Testis (tissue), 3 donors: ENCODE results near the gene STAT5B. TPM values are rescaled to one million over a fixed set of nuclear protein-coding genes. Genes with fewer than 3 reads are reported as not detected.
"Not testable (repeated sequence)": the region's sequence is repeated elsewhere in the genome, so short reads cannot be mapped to it uniquely, and the experiment has no call there.

Experiments used
- DNase-seq: peaks from one replicate; pipeline ENCODE4 v3.0.0-alpha.2; 2019
- H3K27ac ChIP-seq, 2 donors: fragments of 200-600 bp; sonication (generic); one replicate each; pipeline ENCODE4 v1.5.1; 2019
- H3K27me3 ChIP-seq: fragments of 200-600 bp; sonication (generic); one replicate; pipeline ENCODE4 v1.5.1; 2019
- H3K36me3 ChIP-seq: fragments of 200-600 bp; sonication (generic); one replicate; pipeline ENCODE4 v1.5.1; 2017; ENCODE audit warnings: low read depth; ENCODE audit errors: missing control alignments
- H3K4me1 ChIP-seq: fragments of 200-600 bp; sonication (generic); one replicate; pipeline ENCODE4 v1.5.1; 2019
- H3K4me3 ChIP-seq, 2 donors: fragments of 200-600 bp; sonication (generic); one replicate each; pipeline ENCODE4 v1.5.1; 2017 to 2019
- H3K9me3 ChIP-seq: fragments of 200-600 bp; sonication (generic); one replicate; pipeline ENCODE4 v1.5.1; 2017
- POLR2A ChIP-seq: fragments of 450-650 bp; IDR thresholded peaks from one replicate; pipeline ENCODE4 v1.6.1; 2017; ENCODE audit warnings: antibody characterized with exemption, mild to moderate bottlenecking, moderate library complexity
- WGBS, 2 donors: methylation state at CpG; one replicate each; pipeline ENCODE4 v1.1.5; 2018; 5-methylcytosine and 5-hydroxymethylcytosine counted together
- intact Hi-C: fragments of 100-400 bp; cut with DNase I; formaldehyde crosslinking; loops from one replicate; pipeline ENCODE4 v1.15.1; 2023; ENCODE audit warnings: low total_unique reads
- polyA plus RNA-seq: library from polyadenylated mRNA; stranded (reverse); fragments of 350-450 nt; fragmentation: Illumina TruSeq; extraction: RNeasy Lipid Tissue Mini Kit (QIAGEN cat#74804); gene quantifications from one replicate; pipeline ENCODE4 v1.2.3, GENCODE V29; 2014; ENCODE audit warnings: low read depth, low replicate concordance; ENCODE audit not compliant: insufficient read depth
- total RNA-seq, 2 donors: library from RNA; depleted of rRNA; stranded (reverse); fragments of >200 nt; gene quantifications; one replicate each; pipeline ENCODE4 v1.2.3, GENCODE V29; 2016
- TF ChIP-seq, protein P1 (sequence below), 3 experiments: fragments of 450-650 bp in 2 of 3; fragments of 200-600 bp in 1 of 3; sonication (generic) in 1 of 3; IDR thresholded peaks; one replicate each; pipeline ENCODE4 v1.5.1; 2016 to 2019; ENCODE audit warnings: antibody characterized with exemption in 3 of 3, mild to moderate bottlenecking in 2 of 3, moderate library complexity in 1 of 3

STAT5B gene
- total and polyA plus RNA-seq, 3 donors from 2014 or later = 65.9 to 81.5 (median 66.0) TPM

DNA sequence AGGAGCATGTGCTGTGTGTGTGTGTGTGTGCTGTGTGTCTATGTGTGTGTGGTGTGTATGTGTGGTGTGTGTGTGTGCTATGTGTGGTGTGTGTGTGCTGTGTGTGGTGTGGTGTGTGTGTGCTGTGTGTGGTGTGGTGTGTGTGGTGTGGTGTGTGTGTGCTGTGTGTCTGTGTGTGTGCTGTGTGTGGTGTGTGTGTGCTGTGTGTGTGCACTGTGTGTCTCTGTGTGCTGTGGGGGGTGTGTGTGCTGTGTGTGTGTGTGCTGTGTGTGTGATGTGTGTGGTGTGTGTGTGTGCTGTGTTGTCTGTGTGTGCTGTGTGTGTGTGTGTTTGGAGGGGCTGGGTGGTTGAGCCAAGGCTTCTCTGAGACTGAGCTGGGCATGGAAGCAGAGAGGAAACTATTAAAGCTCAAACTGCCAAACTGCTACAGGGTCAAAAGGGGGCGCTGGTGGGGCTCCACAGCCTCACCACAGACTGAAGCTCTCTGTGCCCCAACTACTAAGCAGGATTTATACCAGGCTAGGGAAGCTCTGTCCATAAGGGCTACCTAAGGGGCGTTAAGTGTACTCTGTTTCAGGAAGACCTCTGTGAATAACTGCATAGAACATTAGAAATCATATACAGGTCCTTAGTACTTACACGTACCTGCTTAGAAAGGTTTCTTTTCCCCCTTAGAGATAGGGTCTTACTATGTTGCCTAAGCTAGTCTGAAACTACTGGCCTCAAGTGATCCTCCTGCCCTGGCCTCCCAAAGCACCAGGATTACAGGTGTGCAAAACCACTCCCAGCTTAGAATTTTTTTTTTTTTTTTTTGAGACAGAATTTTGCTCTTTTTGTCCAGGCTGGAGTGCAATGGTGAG, 54.1 kb downstream of the STAT5B start:
- H3K36me3 ChIP-seq = no peaks in the 10 kb centered on the region
- H3K27ac ChIP-seq = no peak overlapping the region
- no peaks in the 10 kb centered on the region for H3K9me3 ChIP-seq

GRCh38 chr17:42219280-42219679, 56.9 kb downstream of the STAT5B start:
- H3K4me3 ChIP-seq, intact Hi-C loops, H3K9me3 ChIP-seq, DNase-seq, H3K27me3 ChIP-seq, H3K36me3 ChIP-seq, H3K27ac ChIP-seq: not testable (repeated sequence)
- peaks cover 16% of the 10 kb centered on the region for H3K4me1 ChIP-seq
- WGBS, 2 donors = no CpG with 5 or more reads among the region's 17 CpGs

More for the DNA sequence above, 54.1 kb downstream of the STAT5B start:
- TF ChIP-seq, protein P1, sequence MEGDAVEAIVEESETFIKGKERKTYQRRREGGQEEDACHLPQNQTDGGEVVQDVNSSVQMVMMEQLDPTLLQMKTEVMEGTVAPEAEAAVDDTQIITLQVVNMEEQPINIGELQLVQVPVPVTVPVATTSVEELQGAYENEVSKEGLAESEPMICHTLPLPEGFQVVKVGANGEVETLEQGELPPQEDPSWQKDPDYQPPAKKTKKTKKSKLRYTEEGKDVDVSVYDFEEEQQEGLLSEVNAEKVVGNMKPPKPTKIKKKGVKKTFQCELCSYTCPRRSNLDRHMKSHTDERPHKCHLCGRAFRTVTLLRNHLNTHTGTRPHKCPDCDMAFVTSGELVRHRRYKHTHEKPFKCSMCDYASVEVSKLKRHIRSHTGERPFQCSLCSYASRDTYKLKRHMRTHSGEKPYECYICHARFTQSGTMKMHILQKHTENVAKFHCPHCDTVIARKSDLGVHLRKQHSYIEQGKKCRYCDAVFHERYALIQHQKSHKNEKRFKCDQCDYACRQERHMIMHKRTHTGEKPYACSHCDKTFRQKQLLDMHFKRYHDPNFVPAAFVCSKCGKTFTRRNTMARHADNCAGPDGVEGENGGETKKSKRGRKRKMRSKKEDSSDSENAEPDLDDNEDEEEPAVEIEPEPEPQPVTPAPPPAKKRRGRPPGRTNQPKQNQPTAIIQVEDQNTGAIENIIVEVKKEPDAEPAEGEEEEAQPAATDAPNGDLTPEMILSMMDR (IDR thresholded peaks at IDR 0.05) = peak; percentile 21 to 43 (median 42)
- no peak for TF ChIP-seq POLR2A
- Histone ChIP-seq H3K27me3 (no peaks in the 10 kb centered on the region), H3K4me1 (no peaks in the 10 kb centered on the region), H3K4me3 (no peak overlapping the region)
- peak; percentile 53 for DNase-seq
- WGBS, 2 donors = 74 to 76% methylated on average over 2 to 3 of the region's 3 CpGs
- intact Hi-C loops = no loop called here

- 57 to 72% methylated on average over 2 of the region's 2 CpGs for WGBS, 2 donors
- intact Hi-C loops = no loop called here
- no peaks in the 10 kb centered on the region for H3K9me3 ChIP-seq
Measured at GRCh38 chr17:42214156-42214555, 62.0 kb downstream of the STAT5B start.

GRCh38 chr17:42212382-42212781, 63.8 kb downstream of the STAT5B start:
- no peaks in the 10 kb centered on the region for H3K27me3 ChIP-seq
- intact Hi-C loops = no loop called here
- H3K36me3 ChIP-seq = no peaks in the 10 kb centered on the region
- peaks cover 34% of the 10 kb centered on the region for H3K4me1 ChIP-seq
- H3K4me3 ChIP-seq = no peak overlapping the region
- no peak for DNase-seq
- 58 to 66% methylated on average over 7 of the region's 7 CpGs for WGBS, 2 donors
- H3K27ac ChIP-seq = peak overlapping the region; percentile 43 to 78
- TF ChIP-seq, protein P1 (IDR thresholded peaks at IDR 0.05) = no peak
- no peak for TF ChIP-seq POLR2A
- H3K9me3 ChIP-seq = no peaks in the 10 kb centered on the region

More at GRCh38 chr17:42214156-42214555, 62.0 kb downstream of the STAT5B start:
- TF ChIP-seq, protein P1 (IDR thresholded peaks at IDR 0.05) = no peak
- TF ChIP-seq POLR2A = no peak
- Histone ChIP-seq H3K27me3 (no peaks in the 10 kb centered on the region), H3K36me3 (no peaks in the 10 kb centered on the region), H3K27ac (peak overlapping the region in 1 of 2 donors; percentile 78), H3K4me3 (no peak overlapping the region), H3K4me1 (peaks cover 34% of the 10 kb centered on the region)
- DNase-seq = no peak

GRCh38 chr17:42211921-42212341, 64.3 kb downstream of the STAT5B start:
- Histone ChIP-seq H3K27ac (peak overlapping the region; percentile 55 to 78), H3K4me1 (peaks cover 34% of the 10 kb centered on the region)
- 26 to 35% methylated on average over 7 to 9 of the region's 9 CpGs for WGBS, 2 donors
- DNase-seq = peak; percentile 88
- H3K4me3 ChIP-seq, intact Hi-C loops, H3K36me3 ChIP-seq, H3K27me3 ChIP-seq, H3K9me3 ChIP-seq: not testable (repeated sequence)
